Renal pelvis (tissue), 4 donors: ENCODE results near the gene MTX1. TPM values are rescaled to one million over a fixed set of nuclear protein-coding genes. Genes with fewer than 3 reads are reported as not detected.
"Not testable (repeated sequence)": the region's sequence is repeated elsewhere in the genome, so short reads cannot be mapped to it uniquely, and the experiment has no call there.

Experiments used
- DNase-seq: peaks from one replicate; pipeline ENCODE4 v3.0.0-alpha.2; 2013
- polyA plus RNA-seq, 3 donors: library from polyadenylated mRNA; unstranded; fragments of 120-200 nt; gene quantifications; one replicate each; pipeline ENCODE4 v1.2.1, GENCODE V29; 2013; ENCODE audit not compliant: insufficient read length in 3 of 3

Gene MTX1
- polyA plus RNA-seq, 3 donors, result 43.4 to 50.1 (median 48.6) TPM

DNA sequence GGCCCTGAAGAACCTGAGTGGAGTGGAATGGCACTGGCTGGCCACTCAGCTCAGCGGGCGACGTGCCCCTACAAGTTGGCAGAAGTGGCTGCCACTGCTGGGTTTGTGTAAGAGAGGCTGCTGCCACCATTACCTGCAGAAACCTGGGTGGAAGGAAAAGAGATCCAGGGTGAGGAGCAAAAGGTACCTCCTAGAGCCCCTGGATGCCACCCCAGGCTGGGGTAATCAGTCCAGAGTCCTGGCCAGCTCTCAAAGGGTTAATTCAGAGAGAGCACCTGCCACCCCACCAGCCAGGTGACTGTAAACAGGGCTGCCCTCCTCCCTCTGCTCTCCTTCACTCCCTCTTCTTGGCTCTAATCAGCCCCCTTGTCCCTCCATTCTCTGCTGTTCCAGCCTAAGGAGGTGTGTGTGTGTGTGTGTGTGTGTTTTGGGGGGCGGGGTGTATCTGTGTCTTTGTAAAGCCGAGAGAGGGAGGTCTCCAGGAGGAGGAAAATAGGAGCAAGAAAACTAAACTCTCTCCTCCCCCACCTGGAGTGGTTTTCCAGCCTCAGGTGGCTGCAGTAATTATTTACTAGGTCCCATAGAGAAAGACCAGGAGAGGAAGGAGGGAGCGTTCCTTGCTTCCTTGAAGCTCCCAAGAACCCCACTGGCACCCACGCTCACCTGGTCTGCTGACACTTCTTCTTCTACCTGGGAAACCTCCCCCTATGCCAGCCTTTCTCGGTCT, 22.3 kb upstream of the MTX1 start:
- peak; percentile 53 for DNase-seq

GRCh38 chr1:155186794-155187455, 21.6 kb upstream of the MTX1 start:
- no peak for DNase-seq

- no peak for DNase-seq
Observed at GRCh38 chr1:155187456-155187891, 21.0 kb upstream of the MTX1 start.

- no peak for DNase-seq
Observed at GRCh38 chr1:155188268-155188667, 20.2 kb upstream of the MTX1 start.

DNA sequence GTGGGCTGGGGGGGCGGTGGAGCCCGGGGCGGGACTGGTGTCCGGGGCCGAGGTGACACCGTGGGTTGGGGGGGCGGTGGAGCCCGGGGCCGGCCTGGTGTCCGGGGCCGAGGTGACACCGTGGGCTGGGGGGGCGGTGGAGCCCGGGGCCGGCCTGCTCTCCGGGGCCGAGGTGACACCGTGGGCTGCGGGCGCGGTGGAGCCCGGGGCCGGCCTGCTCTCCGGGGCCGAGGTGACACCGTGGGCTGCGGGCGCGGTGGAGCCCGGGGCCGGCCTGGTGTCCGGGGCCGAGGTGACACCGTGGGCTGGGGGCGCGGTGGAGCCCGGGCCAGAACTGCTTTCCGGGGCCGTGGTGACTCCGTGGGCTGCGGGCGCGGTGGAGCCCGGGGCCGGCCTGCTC, 18.6 kb upstream of the MTX1 start:
- not testable (repeated sequence) for DNase-seq

- DNase-seq, result no peak
Observed at GRCh38 chr1:155191904-155192303, 16.6 kb upstream of the MTX1 start.

- DNase-seq, result peak; percentile 50
Observed at GRCh38 chr1:155192346-155193274, 15.9 kb upstream of the MTX1 start.

- DNase-seq, result peak; percentile 90
Observed at GRCh38 chr1:155193275-155193990, 15.1 kb upstream of the MTX1 start.

- DNase-seq, result not testable (repeated sequence)
Observed at GRCh38 chr1:155193991-155194240, 14.6 kb upstream of the MTX1 start.

- DNase-seq, result no peak
Observed at GRCh38 chr1:155195201-155196102, 13.0 kb upstream of the MTX1 start.

DNA sequence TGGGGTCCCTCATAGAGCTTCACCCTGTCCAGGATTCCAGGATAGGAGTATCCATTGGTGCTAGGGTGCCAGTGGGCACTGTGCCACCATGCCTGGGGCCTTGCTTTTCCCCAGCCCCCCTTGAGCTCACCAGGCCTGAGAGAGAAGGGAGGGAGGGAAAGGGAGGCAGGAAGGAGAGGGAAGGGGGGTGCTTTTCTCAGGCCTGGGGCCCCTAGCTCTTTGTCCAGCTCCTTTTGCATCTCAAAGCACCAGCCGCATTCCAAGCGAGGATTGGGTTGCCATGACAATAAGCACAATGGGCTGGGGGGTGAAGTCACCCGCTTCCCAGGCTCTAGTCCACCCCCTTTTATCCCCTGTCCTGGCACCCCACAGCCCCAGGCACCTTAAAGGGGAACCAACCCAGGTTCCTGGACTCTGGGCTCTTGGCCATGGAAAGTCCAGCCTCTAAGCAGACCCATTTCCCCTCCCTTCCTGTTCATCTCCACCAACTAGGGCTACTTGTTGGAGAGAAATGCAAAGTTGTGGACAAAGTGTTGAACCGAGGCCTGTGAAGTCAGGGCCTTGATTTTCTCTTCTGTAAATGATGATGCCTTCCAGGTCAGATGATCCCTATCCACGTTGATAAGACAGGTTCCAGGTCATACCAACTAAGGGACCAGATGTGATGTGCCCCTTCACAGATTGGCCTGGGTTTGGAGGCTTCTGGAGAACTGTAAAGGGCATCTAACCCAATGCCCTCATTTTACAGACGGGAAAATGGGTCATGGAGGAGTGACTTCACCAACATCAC, 12.2 kb upstream of the MTX1 start:
- no peak for DNase-seq

GRCh38 chr1:155196893-155197638, 11.4 kb upstream of the MTX1 start:
- no peak for DNase-seq

DNA sequence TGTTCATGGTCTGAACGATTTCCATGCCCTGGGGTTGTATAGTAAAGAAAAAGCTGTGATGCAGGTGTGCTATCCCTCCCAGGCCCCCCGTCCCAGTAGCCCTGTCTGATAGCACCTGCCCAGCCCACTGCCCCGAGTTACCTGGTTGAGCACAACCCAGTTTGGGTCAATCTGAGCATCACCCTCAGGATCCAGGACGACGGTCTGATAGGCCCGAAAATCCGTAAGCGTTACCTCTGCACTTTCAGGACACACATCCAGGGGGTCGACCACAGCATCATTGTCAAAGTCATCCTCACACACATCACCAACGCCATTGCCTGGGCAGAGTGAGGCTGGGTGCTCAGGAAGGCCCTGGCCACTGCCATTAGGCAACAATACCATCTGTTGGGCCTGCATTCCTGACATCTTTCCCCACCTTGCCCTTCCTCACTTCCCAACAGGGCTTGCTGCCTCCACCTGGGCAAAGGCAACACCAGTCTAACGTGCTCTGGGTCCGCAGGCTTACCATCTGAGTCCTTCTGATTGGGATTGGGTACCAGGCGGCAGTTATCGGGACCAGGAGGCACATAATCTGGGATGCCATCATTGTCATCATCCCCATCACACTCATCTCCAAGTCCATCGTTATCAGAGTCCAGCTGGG, 10.5 kb upstream of the MTX1 start:
- DNase-seq, result no peak

- no peak for DNase-seq
Observed at GRCh38 chr1:155198547-155198906, 10.0 kb upstream of the MTX1 start.

GRCh38 chr1:155199792-155200191, 8.7 kb upstream of the MTX1 start:
- no peak for DNase-seq

DNA sequence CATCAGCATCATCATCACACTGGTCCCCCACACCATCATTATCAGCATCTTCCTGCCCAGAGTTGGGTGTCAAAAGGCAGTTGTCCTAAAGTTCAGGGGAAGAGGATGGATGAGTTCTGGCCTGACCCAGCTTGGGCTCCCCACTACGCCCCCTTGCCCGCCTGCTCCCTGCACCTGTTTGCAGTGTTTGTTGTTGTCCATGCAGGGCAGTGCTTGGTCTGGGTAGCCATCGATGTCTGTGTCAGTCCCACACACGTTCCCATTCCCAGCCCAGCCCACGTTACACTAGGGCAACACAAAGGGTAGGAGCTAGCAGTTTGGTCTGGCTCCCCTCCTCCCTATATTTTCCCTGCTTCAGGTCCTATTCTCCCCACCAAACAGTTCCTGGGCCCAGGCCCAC, 7.6 kb upstream of the MTX1 start:
- DNase-seq, result no peak

- DNase-seq, result no peak
Observed at GRCh38 chr1:155202198-155202597, 6.3 kb upstream of the MTX1 start.

DNA sequence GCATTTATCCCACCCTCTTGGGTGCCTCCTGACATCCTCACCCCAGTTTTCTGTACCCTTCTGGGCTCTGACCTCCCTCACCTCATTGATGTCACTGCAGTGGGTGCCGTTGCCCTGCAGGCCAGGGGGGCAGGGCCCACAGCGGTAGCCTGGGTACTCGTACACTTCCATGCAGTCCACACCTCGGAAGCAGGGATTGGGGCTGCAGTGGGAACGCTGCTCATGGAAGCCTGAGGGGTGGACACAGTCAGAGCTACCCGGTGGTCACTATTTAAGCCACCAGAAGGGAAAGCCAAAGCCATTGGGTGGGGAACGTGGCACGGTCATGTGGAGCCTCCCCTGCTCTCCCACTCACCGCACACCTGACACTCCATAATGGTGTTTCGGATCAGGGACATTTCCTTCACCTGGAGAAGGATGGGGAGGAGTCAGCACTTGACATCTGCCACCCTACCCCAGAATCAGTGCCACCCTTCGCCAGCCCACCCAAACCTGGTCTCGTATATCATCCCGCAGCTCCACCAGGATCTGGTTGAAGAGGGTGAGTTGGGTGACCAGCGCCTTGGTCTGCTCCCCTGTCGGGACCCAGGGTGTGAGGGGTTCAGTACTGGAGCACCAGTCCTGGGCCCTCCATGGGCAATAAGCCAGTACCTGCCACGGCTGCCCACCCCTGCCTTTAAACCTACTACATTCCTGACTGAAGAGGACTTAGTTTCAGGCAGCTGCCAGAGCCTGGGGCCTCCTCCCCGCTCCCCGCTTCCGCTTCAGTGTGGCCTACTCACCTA, 5.6 kb upstream of the MTX1 start:
- DNase-seq, result no peak
